Loucy (cell line): ENCODE results near the gene NINL.

Experiments
- H2AFZ ChIP-seq: fragments of 200-600 bp; sonication (generic); 2 replicates; pipeline ENCODE4 v1.6.0; 2016; ENCODE audit warnings: antibody characterized with exemption, mild to moderate bottlenecking, low read length, moderate library complexity
- H3F3A ChIP-seq: fragments of 200-600 bp; 2 replicates; pipeline ENCODE4 v1.6.0; 2016; ENCODE audit warnings: antibody characterized with exemption, low read depth, mild to moderate bottlenecking
- H3K27me3 ChIP-seq: fragments of 200-600 bp; sonication (generic); 2 replicates; pipeline ENCODE4 v1.6.1; 2014; ENCODE audit warnings: low read length, mild to moderate bottlenecking; ENCODE audit not compliant: insufficient read depth, poor library complexity, severe bottlenecking
- H3K36me3 ChIP-seq: fragments of 200-600 bp; sonication (generic); 2 replicates; pipeline ENCODE4 v1.6.1; 2016; ENCODE audit warnings: low read length; ENCODE audit not compliant: insufficient read depth
- H3K4me1 ChIP-seq: fragments of 200-600 bp; sonication (generic); 2 replicates; pipeline ENCODE4 v1.5.1; 2014; ENCODE audit warnings: low read length, mild to moderate bottlenecking; ENCODE audit not compliant: insufficient read depth, poor library complexity, severe bottlenecking
- H3K4me2 ChIP-seq: fragments of 200-600 bp; sonication (generic); 2 replicates; pipeline ENCODE4 v1.6.0; 2014; ENCODE audit warnings: antibody characterized with exemption, low read length, low read depth, mild to moderate bottlenecking; ENCODE audit not compliant: poor library complexity, severe bottlenecking
- H3K4me3 ChIP-seq: fragments of 200-600 bp; sonication (generic); 2 replicates; pipeline ENCODE4 v1.5.1; 2014; ENCODE audit warnings: low read length, mild to moderate bottlenecking, mixed read lengths; ENCODE audit not compliant: poor library complexity, severe bottlenecking
- H3K79me2 ChIP-seq: fragments of 200-600 bp; sonication (generic); 2 replicates; pipeline ENCODE4 v1.6.1; 2014; ENCODE audit warnings: low read length; ENCODE audit not compliant: insufficient read depth
- H3K9ac ChIP-seq: fragments of 200-600 bp; sonication (generic); 2 replicates; pipeline ENCODE4 v1.6.0; 2014; ENCODE audit warnings: mild to moderate bottlenecking, low read depth, low read length, moderate library complexity; ENCODE audit not compliant: poor library complexity, severe bottlenecking
- H3K9me2 ChIP-seq: fragments of 200-600 bp; sonication (generic); replicated peaks from 2 replicates; pipeline ENCODE4 v1.6.1; 2016; ENCODE audit warnings: low read depth, low read length, mixed read lengths
- H3K9me3 ChIP-seq: fragments of 200-600 bp; sonication (generic); 2 replicates; pipeline ENCODE4 v1.6.1; 2014; ENCODE audit warnings: mild to moderate bottlenecking, antibody characterized with exemption, low read length, low read depth; ENCODE audit not compliant: insufficient read depth
- H4K20me1 ChIP-seq: fragments of 200-600 bp; sonication (generic); 2 replicates; pipeline ENCODE4 v1.6.0; 2014; ENCODE audit warnings: antibody characterized with exemption, low read length, mild to moderate bottlenecking; ENCODE audit not compliant: insufficient read depth, poor library complexity, severe bottlenecking
- EZH2phosphoT487 ChIP-seq: fragments of 200-600 bp; IDR thresholded peaks from 2 replicates; pipeline ENCODE4 v1.6.1; 2018; ENCODE audit warnings: antibody characterized with exemption, mild to moderate bottlenecking, moderate library complexity, borderline replicate concordance
- TF ChIP-seq, protein P1 (sequence below): fragments of 200-600 bp; sonication (generic); conservative IDR thresholded peaks from 2 replicates; pipeline ENCODE4 v1.5.1; 2014; ENCODE audit warnings: mild to moderate bottlenecking, antibody characterized with exemption, low read length

Gene NINL

DNA sequence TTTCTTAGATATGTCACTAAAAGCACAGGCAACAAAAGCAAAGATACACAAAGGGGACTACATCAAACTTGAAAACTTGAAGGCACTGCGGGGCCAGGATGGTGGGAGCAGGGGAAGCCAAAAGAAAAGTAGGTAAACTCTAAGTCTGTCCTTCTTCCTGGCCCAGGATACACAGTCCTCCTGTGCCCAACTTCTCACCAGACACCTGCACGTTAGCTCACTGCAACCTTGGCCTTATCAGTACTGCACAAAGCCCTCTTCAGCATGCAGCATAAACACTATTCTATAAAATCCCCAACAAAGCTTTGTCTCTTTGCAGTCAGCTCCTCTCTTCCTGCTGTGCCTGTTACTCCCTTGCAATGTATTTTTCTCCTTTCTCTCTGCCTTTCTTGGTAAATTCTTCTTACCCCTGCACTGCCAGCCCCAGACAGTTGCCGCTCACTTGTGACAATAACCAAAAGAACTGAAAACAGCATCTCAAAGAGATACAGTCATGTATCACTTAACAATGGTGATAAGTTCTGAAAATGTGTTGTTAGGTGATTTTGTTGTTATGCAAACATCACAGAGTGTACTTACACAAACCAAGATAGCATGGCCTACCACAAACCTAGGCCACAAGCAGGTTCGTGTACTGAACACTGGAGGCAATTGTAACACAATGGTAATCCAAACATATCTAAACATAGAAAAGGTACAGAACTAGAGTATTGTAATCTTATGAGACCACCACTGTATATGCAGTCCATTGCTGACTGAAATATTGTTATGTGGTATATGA, 51.2 kb downstream of the NINL start:
- H3K27me3 ChIP-seq = no peaks in the 10 kb centered on the region
- no peaks in the 10 kb centered on the region for H3K9me2 ChIP-seq
- H3F3A ChIP-seq = no peaks in the 10 kb centered on the region
- H3K9ac ChIP-seq = no peak overlapping the region
- peaks cover 2% of the 10 kb centered on the region for H4K20me1 ChIP-seq
- no peaks in the 10 kb centered on the region for H3K9me3 ChIP-seq
- no peaks in the 10 kb centered on the region for H3K4me1 ChIP-seq
- peaks cover 21% of the 10 kb centered on the region for H3K79me2 ChIP-seq
- H2AFZ ChIP-seq = no peak overlapping the region
- TF ChIP-seq, protein P1, sequence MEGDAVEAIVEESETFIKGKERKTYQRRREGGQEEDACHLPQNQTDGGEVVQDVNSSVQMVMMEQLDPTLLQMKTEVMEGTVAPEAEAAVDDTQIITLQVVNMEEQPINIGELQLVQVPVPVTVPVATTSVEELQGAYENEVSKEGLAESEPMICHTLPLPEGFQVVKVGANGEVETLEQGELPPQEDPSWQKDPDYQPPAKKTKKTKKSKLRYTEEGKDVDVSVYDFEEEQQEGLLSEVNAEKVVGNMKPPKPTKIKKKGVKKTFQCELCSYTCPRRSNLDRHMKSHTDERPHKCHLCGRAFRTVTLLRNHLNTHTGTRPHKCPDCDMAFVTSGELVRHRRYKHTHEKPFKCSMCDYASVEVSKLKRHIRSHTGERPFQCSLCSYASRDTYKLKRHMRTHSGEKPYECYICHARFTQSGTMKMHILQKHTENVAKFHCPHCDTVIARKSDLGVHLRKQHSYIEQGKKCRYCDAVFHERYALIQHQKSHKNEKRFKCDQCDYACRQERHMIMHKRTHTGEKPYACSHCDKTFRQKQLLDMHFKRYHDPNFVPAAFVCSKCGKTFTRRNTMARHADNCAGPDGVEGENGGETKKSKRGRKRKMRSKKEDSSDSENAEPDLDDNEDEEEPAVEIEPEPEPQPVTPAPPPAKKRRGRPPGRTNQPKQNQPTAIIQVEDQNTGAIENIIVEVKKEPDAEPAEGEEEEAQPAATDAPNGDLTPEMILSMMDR = no peak
- TF ChIP-seq EZH2phosphoT487 = no peak
- no peaks in the 10 kb centered on the region for H3K36me3 ChIP-seq
- H3K4me3 ChIP-seq = no peak overlapping the region
- H3K4me2 ChIP-seq = no peak overlapping the region

DNA sequence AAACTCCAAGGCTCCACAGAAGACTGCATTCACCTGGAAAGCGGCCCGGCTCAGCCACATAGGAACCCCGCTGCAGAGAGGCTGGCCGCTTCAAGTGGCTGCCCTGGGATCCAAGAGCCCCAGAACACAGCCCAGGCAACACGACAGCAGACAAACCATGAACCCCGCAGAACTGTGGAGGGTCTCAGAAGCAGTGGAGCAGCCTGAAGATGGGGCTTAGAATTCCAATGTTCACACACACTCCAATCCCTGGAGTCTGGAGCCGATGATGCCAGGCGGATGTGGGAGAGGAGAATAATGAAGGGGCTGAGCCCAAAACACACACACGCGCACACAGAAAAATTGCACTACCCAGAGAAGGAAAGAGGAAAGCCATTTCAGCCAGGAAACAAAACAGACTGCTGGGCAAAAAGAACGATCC, 52.4 kb downstream of the NINL start:
- Histone ChIP-seq H3F3A (no peaks in the 10 kb centered on the region), H3K9me2 (no peaks in the 10 kb centered on the region), H3K4me2 (no peak overlapping the region), H4K20me1 (peaks cover 2% of the 10 kb centered on the region), H2AFZ (no peak overlapping the region), H3K4me3 (no peak overlapping the region), H3K9ac (no peak overlapping the region), H3K9me3 (no peaks in the 10 kb centered on the region), H3K79me2 (peaks cover 17% of the 10 kb centered on the region), H3K4me1 (no peaks in the 10 kb centered on the region), H3K27me3 (no peaks in the 10 kb centered on the region), H3K36me3 (no peaks in the 10 kb centered on the region)
- no peak for TF ChIP-seq EZH2phosphoT487
- TF ChIP-seq, protein P1 = no peak

DNA sequence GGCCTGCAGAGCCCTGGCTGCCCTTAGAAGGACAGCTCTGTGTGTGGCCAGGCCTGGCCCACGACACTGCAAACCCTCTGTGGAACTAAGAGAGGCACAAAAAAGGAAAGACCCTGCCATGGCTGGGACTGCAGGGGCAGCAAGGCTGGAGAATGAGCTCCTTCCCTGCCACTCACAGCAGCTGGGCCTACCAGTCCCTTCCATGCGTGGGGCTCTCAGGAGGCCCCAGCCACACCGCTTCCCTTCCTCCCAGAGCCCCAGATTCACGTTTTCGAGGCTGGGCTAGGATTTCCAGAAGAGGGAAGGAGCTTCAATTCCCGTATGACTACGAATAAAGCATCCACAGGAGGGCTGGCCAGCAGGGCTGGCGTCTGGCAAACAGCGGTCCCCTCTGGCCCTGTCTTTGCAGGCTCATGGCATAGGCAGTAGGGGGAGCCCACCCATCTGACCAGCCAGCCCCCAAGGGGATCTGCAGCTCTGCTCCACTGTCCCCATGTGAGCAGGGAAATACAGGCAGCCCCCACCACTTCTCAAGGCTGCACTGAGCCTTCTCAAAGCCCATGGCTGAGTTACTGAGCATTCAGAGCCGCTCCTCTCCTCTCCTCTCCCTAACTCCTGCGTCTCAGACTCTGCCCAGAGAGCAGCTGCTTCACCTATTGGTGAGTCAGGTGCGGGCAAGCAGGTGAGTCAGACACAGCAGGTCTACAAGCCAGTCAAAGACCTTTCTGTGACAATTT, 53.1 kb downstream of the NINL start:
- H3K4me1 ChIP-seq = no peaks in the 10 kb centered on the region
- H3K4me3 ChIP-seq = no peak overlapping the region
- H3K9ac ChIP-seq = no peak overlapping the region
- H2AFZ ChIP-seq = no peak overlapping the region
- H4K20me1 ChIP-seq = peaks cover 2% of the 10 kb centered on the region
- no peaks in the 10 kb centered on the region for H3K9me2 ChIP-seq
- H3K36me3 ChIP-seq = no peaks in the 10 kb centered on the region
- TF ChIP-seq, protein P1 = peak; percentile 39
- no peak for TF ChIP-seq EZH2phosphoT487
- no peaks in the 10 kb centered on the region for H3K9me3 ChIP-seq
- H3K79me2 ChIP-seq = peaks cover 18% of the 10 kb centered on the region
- no peak overlapping the region for H3K4me2 ChIP-seq
- no peaks in the 10 kb centered on the region for H3K27me3 ChIP-seq
- no peaks in the 10 kb centered on the region for H3F3A ChIP-seq
